GM19238 (cell line): Measurements from ENCODE around the gene ELAVL2.

Source experiments
- DNase-seq: peaks from one replicate; pipeline ENCODE4 v3.0.0; 2011; ENCODE audit warnings: low spot score; ENCODE audit not compliant: insufficient read length

The ELAVL2 gene

GRCh38 chr9:23771746-23772384 is 54.2 kb downstream of the ELAVL2 start:
- no peak for DNase-seq

DNA sequence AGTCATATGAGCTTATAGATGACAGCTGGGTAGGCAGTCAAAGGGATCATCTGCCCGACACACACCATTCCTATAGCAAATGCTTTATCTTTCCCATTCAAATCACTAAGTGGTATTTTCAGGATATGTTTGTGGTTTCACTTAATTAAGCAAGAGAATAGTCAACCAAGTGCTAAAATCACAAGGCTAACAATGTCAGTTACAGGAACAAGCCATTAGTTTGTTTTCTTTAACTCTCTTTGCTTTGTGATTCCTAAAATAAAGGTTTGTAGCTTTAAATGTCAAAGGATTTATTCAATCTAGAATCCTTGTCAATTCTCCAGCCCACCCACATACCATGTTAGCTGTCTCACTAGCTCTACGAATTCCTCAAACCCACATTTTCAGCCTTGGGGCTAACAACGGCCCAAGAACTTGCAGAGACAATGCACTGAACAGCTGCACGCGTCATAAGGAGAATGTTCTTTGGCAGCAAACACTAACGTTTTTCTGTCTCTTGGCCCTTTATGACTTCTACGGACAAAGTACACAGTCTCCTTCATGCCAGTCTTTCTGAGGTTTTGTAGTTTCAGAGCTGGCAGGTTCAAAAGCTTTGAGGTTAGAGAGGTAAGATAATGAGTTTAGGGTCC is 56.6 kb downstream of the ELAVL2 start:
- DNase-seq, result no peak

GRCh38 chr9:23768861-23769260 is 57.2 kb downstream of the ELAVL2 start:
- no peak for DNase-seq

DNA sequence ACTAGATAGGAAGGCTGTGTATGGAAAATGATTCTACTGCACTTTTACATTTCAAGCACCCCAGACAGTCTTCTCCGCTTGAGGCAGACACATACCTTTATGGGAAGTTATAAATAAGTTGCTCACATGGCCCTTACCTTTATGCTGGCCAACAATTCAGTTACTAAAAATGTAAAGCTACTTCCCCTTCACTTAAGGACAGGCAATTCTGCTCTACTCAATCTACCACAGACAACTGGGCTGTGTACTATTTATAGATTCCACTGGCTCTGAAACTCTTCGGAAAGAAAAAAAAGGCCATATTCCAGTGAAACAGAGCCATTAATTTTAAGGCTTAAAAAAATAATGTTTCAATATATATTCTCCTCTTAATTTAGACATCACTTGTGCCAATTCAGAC is 59.4 kb downstream of the ELAVL2 start:
- no peak for DNase-seq

DNA sequence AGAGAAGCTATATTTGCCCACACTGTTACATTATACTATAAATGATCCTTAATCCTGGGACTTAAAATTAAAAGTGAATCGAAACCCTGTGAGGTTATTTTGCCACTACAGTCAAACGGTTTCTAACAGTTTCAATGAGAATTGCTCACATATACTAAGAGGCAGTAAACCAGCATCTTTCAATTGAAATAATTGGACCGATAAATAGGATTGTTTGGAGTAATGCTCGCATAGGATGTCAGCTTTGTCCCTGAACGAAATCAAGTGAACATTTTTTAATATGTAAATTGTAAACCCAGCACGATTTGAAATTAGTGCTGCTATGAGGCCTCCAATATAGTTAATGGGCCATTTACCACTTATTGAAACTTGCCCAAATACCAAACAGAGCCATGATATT is 60.5 kb downstream of the ELAVL2 start:
- DNase-seq, result no peak

GRCh38 chr9:23764219-23764618 is 61.8 kb downstream of the ELAVL2 start:
- DNase-seq, result no peak

- no peak for DNase-seq
Measured at GRCh38 chr9:23754551-23754950, 71.5 kb downstream of the ELAVL2 start.

GRCh38 chr9:23752859-23753258 is 73.2 kb downstream of the ELAVL2 start:
- DNase-seq, result no peak

DNA sequence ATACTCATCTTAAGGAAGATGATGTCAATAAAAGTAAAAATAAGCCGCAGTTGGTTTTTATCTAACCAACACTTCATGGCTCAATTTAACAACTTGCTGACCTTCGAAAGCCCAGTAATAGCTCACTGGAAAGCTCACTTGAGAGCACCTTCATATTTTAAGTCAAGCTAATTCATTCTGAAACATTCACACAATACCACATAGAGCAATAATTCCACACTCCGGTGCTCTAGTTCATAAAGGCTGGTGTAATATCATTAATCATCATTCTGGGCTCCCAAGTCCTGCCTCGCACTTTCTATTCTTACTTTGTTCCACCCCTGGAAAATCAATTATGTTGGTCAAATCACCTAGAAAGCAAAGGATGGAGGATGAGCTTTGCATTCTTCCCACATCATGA is 74.4 kb downstream of the ELAVL2 start:
- DNase-seq, result no peak

GRCh38 chr9:23750808-23751207 is 75.2 kb downstream of the ELAVL2 start:
- DNase-seq, result no peak

DNA sequence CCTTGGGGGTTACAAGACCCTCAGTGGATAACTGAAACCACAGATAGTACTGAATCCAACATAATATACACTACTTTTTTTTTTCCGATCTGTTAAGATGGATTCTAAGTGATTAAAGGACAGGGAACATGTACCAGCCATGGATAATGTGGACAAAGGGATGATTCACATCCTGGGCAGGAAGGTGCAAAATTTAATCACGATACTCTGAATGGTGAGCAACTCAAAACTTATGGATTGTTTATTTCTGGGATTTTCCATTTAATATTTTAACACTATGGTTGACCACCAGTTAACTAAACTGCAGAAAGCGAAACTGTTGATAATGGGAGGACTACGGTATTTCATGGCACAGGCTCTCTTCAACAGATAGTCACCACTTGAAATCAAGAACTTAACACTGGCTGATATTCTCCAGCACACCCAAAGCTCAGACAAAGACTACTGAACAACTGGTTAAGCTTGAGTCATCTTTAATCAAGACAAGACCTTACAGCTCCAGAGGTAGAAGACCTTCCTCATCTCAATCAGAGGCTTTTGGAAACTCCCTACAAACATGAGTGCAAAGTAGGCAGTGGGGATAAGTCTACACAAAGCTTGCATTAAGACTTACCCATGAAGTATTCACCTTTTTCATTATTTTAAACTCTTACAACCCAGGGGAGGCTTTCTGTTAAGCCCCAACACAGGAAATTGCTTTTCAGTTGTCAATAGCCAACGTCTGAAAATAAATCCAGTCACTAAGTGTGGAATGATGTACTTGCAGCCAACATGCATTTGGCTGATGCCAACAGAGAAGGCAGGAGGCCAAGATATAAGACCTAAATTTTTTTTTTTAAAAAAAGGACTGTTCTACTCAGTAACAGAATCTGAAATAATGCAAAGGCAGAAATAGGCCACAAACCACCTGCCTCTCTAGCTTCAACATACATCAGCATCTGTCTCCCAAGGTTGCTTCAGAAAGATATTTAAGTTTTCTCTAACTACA is 78.7 kb downstream of the ELAVL2 start:
- DNase-seq, result no peak

- DNase-seq, result no peak
Measured at GRCh38 chr9:23746317-23746716, 79.7 kb downstream of the ELAVL2 start.

DNA sequence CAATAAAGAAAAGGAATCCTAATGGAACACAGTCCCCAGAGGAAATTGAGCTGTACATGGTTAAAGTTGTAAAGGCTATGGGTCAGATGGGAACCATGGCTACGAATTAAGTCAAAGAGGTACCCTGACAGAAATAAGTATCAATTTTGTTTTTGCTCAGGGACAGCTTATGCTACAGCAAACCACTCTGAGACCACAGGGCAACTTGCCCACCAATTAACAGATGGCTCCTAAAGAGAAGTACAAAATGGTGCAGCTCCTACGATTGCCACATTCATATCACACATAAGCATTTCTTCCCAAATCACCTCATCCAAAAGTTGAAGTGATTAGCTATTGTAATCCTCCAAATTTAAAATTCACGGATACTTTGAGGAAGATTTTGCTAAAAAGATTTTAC is 83.0 kb downstream of the ELAVL2 start:
- no peak for DNase-seq

- DNase-seq, result no peak
Measured at GRCh38 chr9:23741351-23741750, 84.7 kb downstream of the ELAVL2 start.

DNA sequence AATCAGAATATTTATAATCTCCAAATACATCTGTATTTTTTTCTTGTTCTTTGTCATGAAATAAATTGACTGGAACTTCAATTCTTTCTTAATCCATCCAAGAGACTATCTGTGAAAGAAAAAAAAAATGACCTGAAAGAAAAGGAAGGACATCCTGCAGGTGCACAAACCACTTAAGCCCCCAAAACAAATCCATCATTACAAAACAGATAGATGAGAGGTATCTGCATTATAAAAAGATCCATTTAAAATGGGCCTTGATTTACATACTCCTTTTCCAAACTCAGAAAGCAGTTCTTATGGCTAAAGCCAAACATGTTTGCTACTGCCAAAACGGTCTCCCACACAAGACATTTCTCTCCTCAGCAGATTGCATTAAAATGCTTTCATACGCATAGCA is 85.5 kb downstream of the ELAVL2 start:
- DNase-seq, result no peak

- no peak for DNase-seq
Measured at GRCh38 chr9:23739753-23740152, 86.3 kb downstream of the ELAVL2 start.

DNA sequence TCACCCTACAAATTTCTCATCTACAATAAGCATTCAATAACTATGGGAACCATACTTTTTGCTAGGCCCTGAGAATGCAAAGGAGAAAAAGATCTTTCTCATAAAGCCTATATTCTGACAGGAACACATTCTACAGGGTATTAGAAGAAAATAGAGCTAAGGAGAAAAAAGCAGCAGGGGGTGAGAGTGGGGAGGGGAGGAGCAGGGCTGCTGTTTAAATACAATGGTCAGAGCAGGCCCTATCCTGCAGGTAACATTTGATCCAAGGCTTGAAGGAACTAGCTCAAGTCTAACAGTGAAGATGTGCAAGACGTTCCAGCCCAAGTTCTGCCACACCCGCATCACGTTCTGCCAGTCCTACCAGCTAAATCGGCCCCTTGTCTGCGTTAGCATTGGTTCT is 89.7 kb downstream of the ELAVL2 start:
- no peak for DNase-seq

DNA sequence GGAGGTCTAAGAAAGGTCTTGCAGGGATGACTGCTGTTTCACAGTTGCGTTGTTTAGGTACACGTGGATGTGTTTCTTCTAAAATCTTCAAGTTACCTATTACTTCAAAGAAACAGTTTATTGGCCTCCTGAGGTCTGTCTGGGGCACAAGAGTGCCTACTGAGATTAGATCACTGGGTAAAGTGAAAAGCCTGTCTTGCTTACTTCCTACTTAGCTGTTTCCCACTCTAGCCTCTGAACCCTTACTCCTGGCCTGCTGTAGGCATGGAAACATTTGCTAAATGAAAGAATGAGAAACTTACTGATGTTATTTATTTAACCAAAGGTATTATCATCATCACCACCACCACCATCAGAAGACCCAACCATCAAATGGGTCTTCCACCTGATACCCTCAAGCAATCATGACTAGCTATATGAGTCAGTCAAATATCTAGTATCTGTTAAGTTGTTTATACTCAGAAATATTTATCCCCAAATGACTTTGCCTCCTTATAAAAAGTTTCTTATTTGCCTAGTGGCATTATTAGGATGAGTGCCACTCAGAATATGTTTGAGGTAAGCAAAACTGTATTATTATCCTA is 92.5 kb downstream of the ELAVL2 start:
- no peak for DNase-seq

DNA sequence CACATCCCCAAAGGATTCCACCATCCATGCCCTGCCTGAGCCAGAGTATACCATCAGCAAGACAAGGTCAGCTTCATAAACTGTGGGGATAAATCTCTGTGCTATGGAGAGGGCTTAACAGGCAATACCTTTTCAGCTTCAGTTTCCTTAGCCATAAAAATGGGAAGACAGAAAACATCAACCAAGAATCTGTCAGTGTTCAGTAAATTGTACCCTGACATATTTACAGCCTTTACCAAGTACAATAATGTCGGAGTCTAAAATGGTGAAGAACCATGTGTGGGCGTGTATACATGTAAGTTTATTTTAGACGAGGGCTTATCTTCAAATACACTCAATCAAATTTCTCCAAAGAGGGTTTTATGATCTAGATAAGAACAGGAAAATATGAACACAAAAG is 94.7 kb downstream of the ELAVL2 start:
- no peak for DNase-seq

- DNase-seq, result no peak
Measured at GRCh38 chr9:23730364-23730763, 95.7 kb downstream of the ELAVL2 start.

- no peak for DNase-seq
Measured at GRCh38 chr9:23728736-23729135, 97.3 kb downstream of the ELAVL2 start.
